Endothelial cell (in vitro differentiated cells): ENCODE data around the gene PGM1. TPM values are rescaled to one million over a fixed set of nuclear protein-coding genes. Genes with fewer than 3 reads are reported as not detected.

Experiments
- DNase-seq: peaks from one replicate; pipeline ENCODE4 v3.0.0; 2021; ENCODE audit warnings: low spot score
- H3K27ac Mint-ChIP-seq: one replicate; pipeline ENCODE4 v1.8.0; 2021; ENCODE audit warnings: mixed read lengths, inconsistent platforms; ENCODE audit not compliant: unreplicated experiment
- H3K27me3 Mint-ChIP-seq: one replicate; pipeline ENCODE4 v1.8.0; 2021; ENCODE audit warnings: mild to moderate bottlenecking, moderate library complexity, mixed read lengths, inconsistent platforms; ENCODE audit not compliant: unreplicated experiment
- H3K36me3 Mint-ChIP-seq: one replicate; pipeline ENCODE4 v1.8.0; 2021; ENCODE audit warnings: mild to moderate bottlenecking, low read depth, mixed read lengths, inconsistent platforms; ENCODE audit not compliant: unreplicated experiment
- H3K4me1 Mint-ChIP-seq: one replicate; pipeline ENCODE4 v1.8.0; 2021; ENCODE audit warnings: mild to moderate bottlenecking, mixed read lengths, inconsistent platforms; ENCODE audit not compliant: unreplicated experiment
- H3K4me3 Mint-ChIP-seq: one replicate; pipeline ENCODE4 v1.8.0; 2021; ENCODE audit warnings: mild to moderate bottlenecking, mixed read lengths, inconsistent platforms; ENCODE audit not compliant: unreplicated experiment
- H3K9me3 Mint-ChIP-seq: one replicate; pipeline ENCODE4 v1.8.0; 2021; ENCODE audit warnings: mixed read lengths, inconsistent platforms; ENCODE audit not compliant: unreplicated experiment
- CTCF ChIP-seq: fragments of 200-600 bp; sonication (generic); IDR thresholded peaks from one replicate; pipeline ENCODE4 v1.5.0; 2021; ENCODE audit warnings: antibody characterized with exemption; ENCODE audit not compliant: unreplicated experiment
- total RNA-seq: library from RNA; stranded (reverse); fragmentation: NEBNext Ultra II Directional; extraction: Animal tissue kit (Norgen Biotek cat#: 25700); gene quantifications from one replicate; pipeline ENCODE4 v1.2.1, GENCODE V29; 2021; ENCODE audit not compliant: unreplicated experiment

PGM1 gene
- total RNA-seq, 1 donor from 2014 or later: 30.6 TPM

DNA sequence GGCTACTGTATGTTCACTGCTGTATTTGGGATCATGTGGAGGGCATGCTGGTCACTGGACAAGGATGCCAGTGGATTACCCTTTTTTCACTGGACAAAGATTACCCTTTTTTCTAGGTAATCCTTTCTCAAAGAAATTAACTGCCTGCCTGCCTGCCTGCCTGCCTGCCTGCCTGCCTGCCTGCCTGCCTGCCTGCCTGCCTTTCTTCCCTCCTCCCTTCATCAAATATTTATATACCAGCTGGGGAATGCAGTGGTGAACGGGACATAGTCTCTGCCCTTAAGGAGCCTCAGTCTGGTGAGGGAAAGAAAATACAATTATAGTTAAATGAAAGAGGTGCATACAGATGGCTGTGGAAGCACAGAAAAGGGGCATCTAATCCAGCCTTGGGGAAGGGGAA, 85.0 kb downstream of the PGM1 start:
- Mint-ChIP-seq H3K27me3 (peaks cover 2% of the 10 kb centered on the region), H3K9me3 (no peaks in the 10 kb centered on the region), H3K36me3 (no peaks in the 10 kb centered on the region), H3K4me1 (no peaks in the 10 kb centered on the region), H3K27ac (no peak overlapping the region), H3K4me3 (no peak overlapping the region)
- DNase-seq: no peak
- TF ChIP-seq CTCF: no peak

- Mint-ChIP-seq H3K27me3 (peaks cover 2% of the 10 kb centered on the region), H3K36me3 (no peaks in the 10 kb centered on the region), H3K4me3 (no peak overlapping the region), H3K9me3 (no peaks in the 10 kb centered on the region), H3K4me1 (no peaks in the 10 kb centered on the region), H3K27ac (no peak overlapping the region)
- DNase-seq: no peak
- no peak for TF ChIP-seq CTCF
Measured at GRCh38 chr1:63679076-63679475, 85.9 kb downstream of the PGM1 start.

- no peak overlapping the region for H3K27ac Mint-ChIP-seq
- no peaks in the 10 kb centered on the region for H3K9me3 Mint-ChIP-seq
- peaks cover 2% of the 10 kb centered on the region for H3K27me3 Mint-ChIP-seq
Measured at GRCh38 chr1:63679589-63679988, 86.4 kb downstream of the PGM1 start.

GRCh38 chr1:63682936-63683335, 89.7 kb downstream of the PGM1 start:
- DNase-seq: no peak
- no peak overlapping the region for H3K27ac Mint-ChIP-seq
- H3K36me3 Mint-ChIP-seq: no peaks in the 10 kb centered on the region
- peaks cover 4% of the 10 kb centered on the region for H3K4me1 Mint-ChIP-seq
- no peaks in the 10 kb centered on the region for H3K27me3 Mint-ChIP-seq
- no peak for TF ChIP-seq CTCF
- no peaks in the 10 kb centered on the region for H3K9me3 Mint-ChIP-seq
- H3K4me3 Mint-ChIP-seq: no peak overlapping the region

More at GRCh38 chr1:63679589-63679988, 86.4 kb downstream of the PGM1 start:
- Mint-ChIP-seq H3K36me3 (no peaks in the 10 kb centered on the region), H3K4me1 (no peaks in the 10 kb centered on the region), H3K4me3 (no peak overlapping the region)
- no peak for TF ChIP-seq CTCF
- DNase-seq: no peak

- Mint-ChIP-seq H3K4me3 (no peak overlapping the region), H3K27me3 (no peaks in the 10 kb centered on the region), H3K36me3 (no peaks in the 10 kb centered on the region), H3K9me3 (no peaks in the 10 kb centered on the region), H3K27ac (no peak overlapping the region), H3K4me1 (peaks cover 7% of the 10 kb centered on the region)
- no peak for TF ChIP-seq CTCF
- no peak for DNase-seq
Measured at GRCh38 chr1:63683759-63684158, 90.5 kb downstream of the PGM1 start.
